Subcutaneous adipose tissue (tissue), 4 donors: Measurements from ENCODE around the gene BST1. TPM values are rescaled to one million over a fixed set of nuclear protein-coding genes. Genes with fewer than 3 reads are reported as not detected.

Source experiments
- total RNA-seq, 4 donors: library from RNA; depleted of rRNA; stranded (reverse); fragments of >200 nt; gene quantifications; one replicate each; pipeline ENCODE4 v1.1.0, GENCODE V29; 2016
- TF ChIP-seq, protein P1 (sequence below): fragments of 450-650 bp; IDR thresholded peaks from one replicate; pipeline ENCODE4 v1.5.1; 2016; ENCODE audit warnings: low read depth, mild to moderate bottlenecking, control low read depth, antibody characterized with exemption, moderate library complexity

Gene BST1
- total RNA-seq, 4 donors from 2014 or later: 7.7 to 34.0 (median 14.7) TPM

DNA sequence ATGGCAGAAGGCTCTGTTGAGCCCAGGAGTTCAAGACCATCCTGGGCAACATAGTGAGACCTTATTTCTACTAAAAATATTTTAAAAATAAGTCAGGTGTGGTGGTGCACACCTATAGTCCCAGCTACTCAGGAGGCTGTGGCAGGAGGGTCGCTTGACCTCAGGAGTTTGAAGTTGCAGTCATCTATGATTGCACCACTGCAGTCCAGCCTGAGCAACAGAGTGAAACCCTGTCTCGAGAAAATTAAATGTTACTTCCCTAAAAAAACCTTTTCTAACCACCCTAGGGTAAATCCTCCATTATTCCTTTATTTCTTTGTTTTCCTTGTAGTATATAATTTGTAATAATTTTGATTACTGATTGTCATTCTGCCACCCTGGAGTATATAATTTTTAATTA lies 13.3 kb upstream of the BST1 start:
- TF ChIP-seq, protein P1, sequence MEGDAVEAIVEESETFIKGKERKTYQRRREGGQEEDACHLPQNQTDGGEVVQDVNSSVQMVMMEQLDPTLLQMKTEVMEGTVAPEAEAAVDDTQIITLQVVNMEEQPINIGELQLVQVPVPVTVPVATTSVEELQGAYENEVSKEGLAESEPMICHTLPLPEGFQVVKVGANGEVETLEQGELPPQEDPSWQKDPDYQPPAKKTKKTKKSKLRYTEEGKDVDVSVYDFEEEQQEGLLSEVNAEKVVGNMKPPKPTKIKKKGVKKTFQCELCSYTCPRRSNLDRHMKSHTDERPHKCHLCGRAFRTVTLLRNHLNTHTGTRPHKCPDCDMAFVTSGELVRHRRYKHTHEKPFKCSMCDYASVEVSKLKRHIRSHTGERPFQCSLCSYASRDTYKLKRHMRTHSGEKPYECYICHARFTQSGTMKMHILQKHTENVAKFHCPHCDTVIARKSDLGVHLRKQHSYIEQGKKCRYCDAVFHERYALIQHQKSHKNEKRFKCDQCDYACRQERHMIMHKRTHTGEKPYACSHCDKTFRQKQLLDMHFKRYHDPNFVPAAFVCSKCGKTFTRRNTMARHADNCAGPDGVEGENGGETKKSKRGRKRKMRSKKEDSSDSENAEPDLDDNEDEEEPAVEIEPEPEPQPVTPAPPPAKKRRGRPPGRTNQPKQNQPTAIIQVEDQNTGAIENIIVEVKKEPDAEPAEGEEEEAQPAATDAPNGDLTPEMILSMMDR: no peak

DNA sequence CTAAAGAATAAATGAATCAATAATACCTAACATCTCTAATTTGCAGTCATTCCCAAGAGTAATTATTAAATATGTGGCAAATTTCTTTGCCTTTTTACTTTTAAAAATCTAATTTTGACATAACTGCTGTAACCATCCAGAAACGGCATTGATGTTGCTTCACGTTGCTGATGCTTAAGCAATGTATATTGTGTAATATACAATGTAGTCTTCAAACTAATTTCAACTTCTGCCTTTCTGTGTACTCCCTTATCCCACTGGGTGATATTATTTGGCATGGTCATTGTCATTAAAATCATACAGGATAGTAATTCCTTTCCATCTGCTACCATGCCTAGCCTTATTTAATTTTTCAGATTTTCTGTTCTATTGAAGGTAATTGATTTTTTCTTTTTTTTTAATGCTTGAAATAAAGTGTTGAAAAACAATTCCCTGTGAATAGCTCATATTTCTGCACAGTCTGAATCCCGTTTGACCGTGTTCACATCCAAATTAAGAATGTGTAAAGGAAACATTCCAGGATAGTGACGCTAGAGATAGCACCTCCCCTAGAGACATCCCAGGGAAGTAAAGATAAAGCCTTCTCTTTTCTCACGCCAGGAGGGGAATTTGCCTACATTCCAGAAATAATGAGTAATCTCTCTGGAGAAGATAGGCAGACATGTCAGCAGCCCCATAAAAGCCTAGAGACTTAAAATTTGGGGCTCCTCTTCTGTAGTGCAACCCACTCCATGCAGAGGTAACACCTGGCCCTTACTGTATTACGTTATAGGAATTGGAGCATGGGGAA lies 12.7 kb upstream of the BST1 start:
- TF ChIP-seq, protein P1: no peak

DNA sequence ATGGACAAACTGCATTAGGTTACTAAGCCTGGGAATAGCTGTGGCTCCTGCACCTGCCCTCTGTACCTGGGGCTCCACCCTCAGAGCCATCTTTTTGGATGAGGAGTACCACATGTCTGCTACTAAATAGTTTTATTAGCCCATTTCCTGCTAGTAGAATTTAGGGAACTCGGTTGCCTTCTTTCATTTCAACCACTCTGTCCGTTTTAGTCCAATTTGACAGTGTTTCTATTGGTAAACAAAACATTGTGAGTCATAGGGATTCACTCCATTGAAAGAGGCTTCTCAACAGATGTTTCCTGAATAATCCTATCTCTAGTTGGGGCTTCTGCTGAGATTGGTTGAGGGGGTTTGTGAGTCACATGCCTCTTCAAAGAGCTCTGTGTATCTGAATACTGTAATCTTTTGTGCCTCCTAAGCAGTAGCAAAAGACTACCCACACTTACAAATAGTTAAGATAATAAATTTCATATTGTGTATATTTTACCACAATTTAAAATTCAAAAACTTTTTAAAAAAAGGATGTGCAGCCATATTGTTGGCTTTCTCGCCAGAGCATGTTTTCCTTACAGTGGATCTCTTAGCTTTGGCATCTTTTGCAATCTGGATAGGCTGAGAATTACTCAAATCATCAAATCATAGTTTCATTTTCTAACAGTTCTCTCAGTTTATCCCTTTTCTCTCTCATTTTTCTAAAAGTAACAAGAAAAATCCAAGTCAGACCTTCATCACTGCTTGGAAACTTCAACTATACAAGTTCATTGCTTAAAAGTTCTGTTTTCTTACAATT lies 11.3 kb upstream of the BST1 start:
- TF ChIP-seq, protein P1: no peak

DNA sequence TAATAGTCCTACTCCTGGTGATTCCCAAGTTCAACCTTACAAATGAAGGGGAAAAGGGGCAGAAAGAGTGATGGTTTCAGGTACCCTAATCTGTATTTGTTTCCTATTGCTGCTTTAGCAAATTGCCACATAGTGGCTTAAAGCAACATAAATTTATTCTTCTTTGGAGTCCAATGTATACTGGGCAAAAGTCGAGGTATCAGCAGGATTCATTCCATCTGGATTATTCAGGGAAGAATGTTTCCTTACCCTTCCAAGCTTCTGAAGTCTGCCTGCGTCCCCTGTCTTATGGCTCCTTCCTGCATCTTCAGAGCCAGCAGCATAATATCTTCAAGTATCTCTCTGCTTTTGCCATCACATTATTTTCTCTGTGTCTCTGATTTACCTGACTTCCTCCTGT lies 10.3 kb upstream of the BST1 start:
- TF ChIP-seq, protein P1: no peak

DNA sequence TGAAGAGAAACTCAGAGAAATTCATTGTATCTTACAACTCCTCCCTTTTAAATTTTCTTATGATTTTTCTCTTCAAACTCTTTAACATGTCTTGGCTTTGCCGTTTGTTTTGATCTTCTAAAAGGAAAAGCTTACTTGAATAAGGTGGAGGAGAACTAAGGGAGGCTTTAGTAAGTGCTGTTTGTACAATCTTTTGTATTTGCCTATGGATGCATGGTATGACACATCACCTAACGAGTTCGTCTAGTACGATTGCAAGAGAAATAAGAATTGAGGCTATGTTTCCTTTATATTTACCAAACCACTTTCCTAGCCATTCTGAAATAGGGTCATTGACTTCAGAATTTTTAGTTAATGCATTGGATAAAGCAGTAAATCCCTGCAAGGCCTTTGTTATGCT lies 8.4 kb upstream of the BST1 start:
- TF ChIP-seq, protein P1: no peak

DNA sequence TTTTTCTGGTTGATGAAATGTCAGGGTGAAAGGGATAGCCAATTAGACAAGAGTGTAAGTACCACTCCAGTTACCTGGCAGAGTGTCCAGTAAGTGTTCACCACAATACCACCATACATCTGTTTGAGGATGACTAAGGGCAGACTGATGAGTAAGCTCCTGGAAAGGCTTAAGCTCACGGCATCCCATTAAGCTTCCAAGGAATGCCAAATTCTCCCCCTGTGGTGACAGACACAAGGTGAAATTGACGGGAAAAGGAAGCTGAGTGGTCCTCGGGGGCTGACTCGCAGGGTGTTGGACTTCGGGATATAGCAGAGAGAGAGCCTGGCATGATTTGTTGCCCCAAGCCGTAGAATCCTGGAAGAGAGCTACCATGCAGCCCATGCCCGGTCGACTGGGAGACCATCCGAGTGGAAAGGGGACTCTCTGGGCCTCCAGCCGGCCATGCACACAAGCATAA lies 7.6 kb upstream of the BST1 start:
- TF ChIP-seq, protein P1: no peak

DNA sequence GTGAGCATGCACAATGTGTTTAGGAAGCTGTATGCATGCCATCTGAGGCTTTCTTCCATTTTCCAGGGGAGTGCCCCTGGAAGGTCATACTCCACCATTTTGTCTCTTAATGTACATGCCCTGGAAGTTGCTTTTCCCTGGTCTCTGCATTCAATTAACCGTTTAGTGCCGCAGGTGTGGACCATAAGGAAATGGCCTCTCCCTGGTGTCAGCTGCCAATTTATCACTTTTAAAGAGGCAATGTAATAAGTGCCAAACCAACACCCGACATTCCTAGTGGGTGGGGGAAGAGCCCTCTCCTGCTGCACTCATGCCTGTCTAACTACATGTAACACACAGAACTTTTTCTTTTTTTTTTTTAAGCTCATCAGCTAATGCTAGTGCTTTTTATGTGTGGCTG lies 7.1 kb upstream of the BST1 start:
- TF ChIP-seq, protein P1: no peak
